ENCODE results near the gene KISS1.

KISS1 gene

DNA sequence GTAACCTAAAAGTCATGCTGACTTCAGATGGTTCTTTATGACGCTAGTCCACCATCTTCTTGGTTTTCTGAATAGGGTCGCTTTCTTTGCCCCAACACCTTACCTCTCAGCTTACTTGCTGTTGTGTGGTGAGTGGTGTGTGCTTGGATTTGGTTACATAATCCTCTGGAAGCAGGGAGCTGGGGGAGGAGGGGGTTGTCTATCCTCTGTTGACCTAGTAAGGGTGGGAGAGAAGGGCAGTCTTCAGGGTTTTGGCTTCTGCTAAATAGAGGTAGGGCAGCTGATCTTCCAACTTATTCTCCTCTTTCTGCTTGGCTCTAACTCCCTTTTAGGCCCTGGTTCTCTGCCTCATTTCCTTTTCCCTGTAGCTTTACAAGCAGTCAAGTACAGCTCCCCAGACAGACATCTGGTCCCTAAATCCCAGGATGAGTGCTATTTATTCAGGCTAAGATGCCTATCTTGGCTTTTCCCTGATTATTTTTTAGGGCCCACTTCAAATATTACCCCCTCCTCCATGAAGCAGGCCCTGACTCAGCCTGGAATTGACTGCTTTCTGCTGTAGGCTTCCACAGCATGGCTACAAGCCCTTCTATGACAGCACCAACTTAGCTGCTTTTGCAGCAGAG is 23.8 kb downstream of the KISS1 start:
- no peak overlapping the region for H3K4me3 Mint-ChIP-seq
- H3K36me3 Mint-ChIP-seq (ENCODE audit: low read depth), result no peaks in the 10 kb centered on the region
- no peaks in the 10 kb centered on the region for H3K27me3 Mint-ChIP-seq (ENCODE audit: low read depth)
- H3K27ac Mint-ChIP-seq, result no peak overlapping the region
- H3K4me1 Mint-ChIP-seq, result no peaks in the 10 kb centered on the region
- TF ChIP-seq, protein P1, sequence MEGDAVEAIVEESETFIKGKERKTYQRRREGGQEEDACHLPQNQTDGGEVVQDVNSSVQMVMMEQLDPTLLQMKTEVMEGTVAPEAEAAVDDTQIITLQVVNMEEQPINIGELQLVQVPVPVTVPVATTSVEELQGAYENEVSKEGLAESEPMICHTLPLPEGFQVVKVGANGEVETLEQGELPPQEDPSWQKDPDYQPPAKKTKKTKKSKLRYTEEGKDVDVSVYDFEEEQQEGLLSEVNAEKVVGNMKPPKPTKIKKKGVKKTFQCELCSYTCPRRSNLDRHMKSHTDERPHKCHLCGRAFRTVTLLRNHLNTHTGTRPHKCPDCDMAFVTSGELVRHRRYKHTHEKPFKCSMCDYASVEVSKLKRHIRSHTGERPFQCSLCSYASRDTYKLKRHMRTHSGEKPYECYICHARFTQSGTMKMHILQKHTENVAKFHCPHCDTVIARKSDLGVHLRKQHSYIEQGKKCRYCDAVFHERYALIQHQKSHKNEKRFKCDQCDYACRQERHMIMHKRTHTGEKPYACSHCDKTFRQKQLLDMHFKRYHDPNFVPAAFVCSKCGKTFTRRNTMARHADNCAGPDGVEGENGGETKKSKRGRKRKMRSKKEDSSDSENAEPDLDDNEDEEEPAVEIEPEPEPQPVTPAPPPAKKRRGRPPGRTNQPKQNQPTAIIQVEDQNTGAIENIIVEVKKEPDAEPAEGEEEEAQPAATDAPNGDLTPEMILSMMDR (IDR thresholded peaks at IDR 0.05; ENCODE audit: unreplicated experiment in 3 of 3), result no peak
- peaks cover 5% of the 10 kb centered on the region for H3K9me3 Mint-ChIP-seq

DNA sequence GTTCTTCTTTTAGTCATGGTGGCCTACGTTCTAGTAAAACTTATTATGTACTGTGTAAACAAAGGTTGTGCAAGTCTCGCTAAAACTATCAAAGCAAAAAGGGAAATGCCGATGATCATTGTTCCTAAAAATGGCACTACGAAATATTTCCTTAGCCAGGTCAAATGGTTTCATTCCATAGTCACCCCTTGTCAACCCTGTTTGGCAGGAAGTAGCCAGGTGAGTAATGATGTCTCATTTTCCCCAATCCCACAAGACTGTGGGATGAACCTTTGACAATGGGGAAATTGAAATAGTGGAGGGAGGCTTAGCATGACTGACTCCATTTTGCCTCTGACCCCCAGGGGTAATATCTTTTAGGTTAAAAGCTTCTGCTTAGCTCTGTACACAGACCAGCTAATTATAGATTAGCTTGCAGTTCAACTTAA is 24.5 kb downstream of the KISS1 start:
- Mint-ChIP-seq H3K27ac (no peak overlapping the region), H3K4me1 (no peaks in the 10 kb centered on the region), H3K9me3 (peaks cover 5% of the 10 kb centered on the region), H3K36me3 (ENCODE audit: low read depth) (no peaks in the 10 kb centered on the region), H3K4me3 (no peak overlapping the region), H3K27me3 (ENCODE audit: low read depth) (no peaks in the 10 kb centered on the region)
- TF ChIP-seq, protein P1 (IDR thresholded peaks at IDR 0.05; ENCODE audit: unreplicated experiment in 3 of 3), result no peak

DNA sequence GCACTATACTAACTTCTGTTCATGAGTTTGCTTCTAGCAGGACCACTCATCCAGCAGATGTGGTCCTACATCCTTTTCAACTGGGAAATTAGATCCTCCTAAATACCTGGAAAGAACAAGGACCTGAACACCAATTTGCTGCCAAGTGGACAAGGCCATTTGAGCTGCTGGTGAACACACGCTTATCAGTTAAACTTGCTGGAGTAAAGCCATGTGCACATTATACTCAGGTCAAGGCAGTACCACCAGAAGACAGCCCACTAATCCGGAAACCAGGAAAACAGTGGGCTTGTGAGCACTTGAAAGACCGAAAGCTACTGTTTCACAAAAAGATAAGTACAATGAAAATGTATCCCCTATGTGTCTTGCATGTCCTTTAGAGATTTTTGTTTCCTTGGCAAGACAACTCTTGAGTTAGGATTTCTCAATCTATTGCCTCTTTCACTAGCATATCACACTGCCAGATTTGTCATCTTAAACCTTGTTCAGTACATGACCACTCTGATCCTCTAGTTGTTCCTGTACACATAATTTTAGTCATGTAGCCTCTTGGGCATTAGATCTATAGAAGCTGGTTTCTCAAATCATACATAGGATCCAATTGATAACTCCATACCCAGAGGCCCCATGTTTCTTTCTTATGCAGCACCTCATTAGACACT is 25.7 kb downstream of the KISS1 start:
- Mint-ChIP-seq H3K27me3 (ENCODE audit: low read depth) (no peaks in the 10 kb centered on the region), H3K4me3 (no peak overlapping the region), H3K4me1 (no peaks in the 10 kb centered on the region), H3K9me3 (peaks cover 5% of the 10 kb centered on the region), H3K27ac (no peak overlapping the region), H3K36me3 (ENCODE audit: low read depth) (no peaks in the 10 kb centered on the region)
- TF ChIP-seq, protein P1 (IDR thresholded peaks at IDR 0.05; ENCODE audit: unreplicated experiment in 3 of 3), result no peak

DNA sequence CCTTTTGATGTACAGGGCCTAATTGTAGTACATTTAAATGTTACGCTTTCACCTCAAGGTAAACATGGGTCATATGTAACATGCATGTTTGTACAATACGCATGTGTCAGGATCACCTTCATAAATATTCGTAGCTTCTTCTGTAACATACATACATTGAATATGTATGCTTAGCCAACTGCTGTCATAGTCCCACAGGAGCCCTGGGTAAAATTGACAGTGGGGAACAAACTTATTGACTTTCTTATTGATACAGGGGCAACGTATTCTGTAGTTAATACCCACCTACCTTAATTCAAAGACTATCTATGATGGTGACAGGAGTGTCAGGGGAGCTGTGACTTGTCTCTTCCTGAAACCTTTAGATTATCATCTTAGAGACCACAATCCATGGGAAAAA is 26.4 kb downstream of the KISS1 start:
- H3K27ac Mint-ChIP-seq, result no peak overlapping the region
- no peaks in the 10 kb centered on the region for H3K36me3 Mint-ChIP-seq (ENCODE audit: low read depth)
- H3K9me3 Mint-ChIP-seq, result peaks cover 5% of the 10 kb centered on the region
- no peaks in the 10 kb centered on the region for H3K27me3 Mint-ChIP-seq (ENCODE audit: low read depth)
- TF ChIP-seq, protein P1 (IDR thresholded peaks at IDR 0.05; ENCODE audit: unreplicated experiment in 3 of 3), result no peak
- no peaks in the 10 kb centered on the region for H3K4me1 Mint-ChIP-seq
- no peak overlapping the region for H3K4me3 Mint-ChIP-seq

DNA sequence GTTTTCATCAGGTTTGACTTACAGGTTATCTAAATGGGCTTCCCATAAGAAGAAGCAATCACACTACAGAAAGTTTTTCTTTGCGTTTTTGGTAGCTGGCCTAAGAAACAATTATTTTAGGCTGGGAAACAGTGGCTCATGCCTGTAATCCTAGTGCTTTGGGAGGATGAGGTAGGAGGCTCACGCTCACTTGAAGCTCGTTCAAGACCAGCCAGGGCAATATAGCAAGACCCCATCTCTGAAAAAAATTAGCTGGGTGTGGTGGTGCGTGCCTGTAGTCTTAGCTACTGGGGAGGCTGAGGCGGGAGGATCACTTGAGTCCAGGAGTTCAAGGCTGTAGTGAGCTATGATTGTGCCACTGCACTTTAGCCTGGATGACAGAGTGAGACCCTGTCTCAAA is 28.6 kb downstream of the KISS1 start:
- TF ChIP-seq, protein P1 (IDR thresholded peaks at IDR 0.05; ENCODE audit: unreplicated experiment in 3 of 3), result no peak
- no peaks in the 10 kb centered on the region for H3K36me3 Mint-ChIP-seq (ENCODE audit: low read depth)
- H3K27me3 Mint-ChIP-seq (ENCODE audit: low read depth), result peaks cover 3% of the 10 kb centered on the region
- peaks cover 5% of the 10 kb centered on the region for H3K9me3 Mint-ChIP-seq
- H3K4me1 Mint-ChIP-seq, result no peaks in the 10 kb centered on the region
- no peak overlapping the region for H3K4me3 Mint-ChIP-seq
- no peak overlapping the region for H3K27ac Mint-ChIP-seq

DNA sequence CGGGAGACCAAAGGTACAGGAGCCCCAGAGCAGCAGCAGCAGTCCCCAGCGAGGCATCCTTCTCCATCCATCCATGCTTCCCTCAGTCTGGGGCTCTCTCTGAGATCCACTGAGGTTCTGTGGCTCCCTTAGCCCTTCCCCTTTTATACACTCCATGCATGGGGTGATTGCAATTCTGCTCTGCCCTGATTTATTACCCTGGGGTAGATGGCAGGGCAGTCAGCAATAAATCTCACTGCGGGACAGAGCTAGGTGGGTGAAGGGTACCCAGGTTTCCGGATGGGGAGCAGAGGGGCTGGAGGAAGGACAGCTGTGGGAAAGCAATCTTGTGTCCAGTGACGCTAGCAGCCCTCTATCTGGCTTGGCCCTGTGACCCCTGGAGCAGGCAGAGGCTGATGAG is 30.1 kb downstream of the KISS1 start, which contains the start of gene REN:
REN (minus strand) TSS at position 119 of the 400 bp plus-strand sequence; CDS start at position 75, 44 bp downstream.
- Mint-ChIP-seq H3K27me3 (ENCODE audit: low read depth) (peaks cover 10% of the 10 kb centered on the region), H3K27ac (no peak within 1 kb of the TSS), H3K4me1 (no peaks in the 10 kb centered on the region), H3K4me3 (no peak within 1 kb of the TSS), H3K9me3 (peaks cover 3% of the 10 kb centered on the region), H3K36me3 (ENCODE audit: low read depth) (no peaks in the 10 kb centered on the region)
- TF ChIP-seq, protein P1 (IDR thresholded peaks at IDR 0.05; ENCODE audit: unreplicated experiment in 3 of 3), result no peak
